Uterus (tissue), 2 donors: ENCODE data around the gene ZAP70.

Source experiments
- CTCF ChIP-seq, 4 experiments: fragments of 200-600 bp in 2 of 4; fragments of 450-650 bp in 2 of 4; sonication (generic) in 2 of 4; IDR thresholded peaks; one replicate each; pipeline ENCODE4 v1.5.1; 2016 to 2019; ENCODE audit warnings: antibody characterized with exemption in 4 of 4, mild to moderate bottlenecking in 2 of 4, moderate library complexity in 1 of 4
- POLR2A ChIP-seq, 2 donors: fragments of 450-650 bp; IDR thresholded peaks; one replicate each; pipeline ENCODE4 v1.6.1; 2016; ENCODE audit warnings: antibody characterized with exemption in 2 of 2, mild to moderate bottlenecking in 1 of 2, moderate library complexity in 1 of 2

GRCh38 chr2:97737421-97738178 is 24.2 kb downstream of the ZAP70 start:
- no peak for TF ChIP-seq POLR2A (IDR thresholded peaks at IDR 0.05)
- no peak for TF ChIP-seq CTCF (IDR thresholded peaks at IDR 0.05)
